Stimulated activated CD8-positive, alpha-beta memory T cell treated with anti-CD3 and anti-CD28 coated beads, Interleukin-15, amount 100 ng/mL, for 1 hour (primary cell): ENCODE data around the gene CFAP251.
"Not testable (repeated sequence)": the region's sequence is repeated elsewhere in the genome, so short reads cannot be mapped to it uniquely, and the experiment has no call there.

Experiments used
- DNase-seq: peaks from one replicate; pipeline ENCODE4 v3.0.0-alpha.2; 2020; ENCODE audit warnings: low read depth

Gene CFAP251

GRCh38 chr12:122028165-122028904, 109.9 kb downstream of the CFAP251 start:
- no peak for DNase-seq

DNA sequence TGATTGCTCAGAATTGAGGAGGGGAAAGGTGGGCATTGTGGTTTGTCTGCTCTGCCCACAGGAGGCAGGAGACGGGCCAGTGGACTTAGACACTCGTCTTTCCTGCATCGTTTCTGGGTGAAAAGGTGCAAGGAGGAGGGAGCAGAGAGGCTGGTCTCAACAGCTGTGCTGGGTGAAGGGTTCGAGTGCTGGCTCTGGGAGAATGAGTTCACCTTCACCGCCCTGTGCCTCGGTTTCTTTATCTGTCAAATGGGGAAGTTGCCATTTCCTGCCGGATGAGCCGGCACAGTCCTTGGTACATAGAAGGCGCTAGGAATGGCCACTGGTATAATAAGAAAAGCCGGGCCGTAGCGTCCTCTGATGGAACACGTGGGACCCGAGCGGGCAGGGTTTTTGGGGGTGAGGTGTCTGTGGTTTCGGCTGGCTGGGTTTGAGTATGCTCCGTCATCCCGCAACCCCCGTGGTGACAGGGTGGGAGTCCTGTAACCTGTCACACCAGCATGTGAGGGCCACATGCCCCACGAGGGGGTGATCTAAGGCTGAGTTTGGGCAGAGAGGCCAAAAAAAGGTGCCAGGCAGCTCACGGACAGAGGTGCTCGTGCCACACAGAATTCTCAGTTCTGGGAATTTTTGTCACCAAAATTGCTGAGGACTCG, 110.6 kb downstream of the CFAP251 start:
- no peak for DNase-seq

GRCh38 chr12:122029620-122030423, 111.4 kb downstream of the CFAP251 start:
- DNase-seq, result no peak

DNA sequence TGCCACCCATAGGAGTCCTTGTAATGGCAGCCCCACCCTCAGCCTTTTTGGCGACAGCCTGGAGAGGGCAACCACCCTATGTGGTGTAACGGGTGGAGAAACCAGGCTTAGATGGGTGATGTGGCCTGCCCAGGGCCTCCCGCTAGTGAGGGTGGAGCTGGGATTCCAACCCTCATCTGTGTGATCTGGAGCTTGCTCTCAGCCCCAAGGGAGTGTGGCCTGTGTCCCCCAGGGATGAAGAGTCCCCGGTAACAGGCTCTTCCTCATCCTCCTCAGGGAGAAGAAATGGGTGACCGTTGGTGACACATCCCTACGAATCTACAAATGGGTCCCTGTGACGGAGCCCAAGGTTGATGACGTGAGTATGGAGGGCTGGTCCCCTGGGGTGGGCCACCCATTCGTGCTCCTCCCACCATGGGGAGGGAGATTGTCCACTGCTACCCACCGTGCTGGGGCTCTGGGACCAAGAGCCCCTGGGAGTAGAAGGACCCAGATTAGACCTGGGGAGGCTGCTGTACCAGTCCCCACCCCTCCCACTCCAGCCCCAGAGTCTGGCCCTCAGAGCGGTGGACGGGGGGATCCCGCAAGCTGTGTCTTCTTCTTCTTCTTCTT, 112.1 kb downstream of the CFAP251 start:
- no peak for DNase-seq

DNA sequence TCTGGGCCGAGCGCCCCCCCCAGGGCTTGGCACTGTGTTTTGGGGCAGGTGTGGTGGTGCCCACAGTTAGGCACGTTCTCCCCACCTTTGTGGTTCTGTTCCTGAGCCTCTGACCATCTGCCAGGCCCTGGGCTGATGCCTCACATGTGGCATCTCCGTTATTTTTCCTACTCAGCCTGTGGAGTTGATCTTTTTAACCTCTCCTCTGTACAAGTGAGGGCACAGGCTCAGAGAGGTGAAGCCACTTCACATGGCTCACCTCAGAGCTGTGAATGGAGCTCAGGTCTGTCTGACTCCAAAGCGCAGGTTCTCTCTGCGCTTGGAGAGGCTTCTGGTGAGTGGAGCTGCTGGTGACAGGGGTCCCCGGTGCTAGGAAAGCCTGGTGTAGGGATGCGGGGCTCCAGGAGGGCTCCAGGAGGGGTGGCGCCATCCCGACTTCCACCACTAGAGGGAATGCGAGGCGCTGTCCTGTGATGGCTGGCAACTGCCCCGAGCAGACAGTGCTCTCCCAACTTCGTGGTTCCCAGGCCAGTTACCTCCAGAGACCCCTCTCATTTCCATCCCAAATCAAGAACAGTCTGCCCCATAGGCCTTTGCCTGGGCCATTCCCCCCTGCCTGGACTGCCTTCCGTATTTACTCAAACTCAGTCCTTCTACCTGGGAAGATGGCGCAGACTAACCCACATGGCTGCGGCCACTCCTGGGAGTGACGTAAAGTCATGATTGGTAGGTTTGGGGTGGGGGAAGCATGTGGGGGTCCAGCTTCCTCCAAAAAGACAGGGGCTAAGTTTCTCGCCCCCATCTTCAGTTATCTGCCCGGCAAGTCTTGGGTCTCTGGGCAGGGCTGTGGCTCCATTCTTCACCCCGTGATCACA, 113.2 kb downstream of the CFAP251 start:
- peak; percentile 21 for DNase-seq

GRCh38 chr12:122032580-122032979, 114.2 kb downstream of the CFAP251 start:
- no peak for DNase-seq

DNA sequence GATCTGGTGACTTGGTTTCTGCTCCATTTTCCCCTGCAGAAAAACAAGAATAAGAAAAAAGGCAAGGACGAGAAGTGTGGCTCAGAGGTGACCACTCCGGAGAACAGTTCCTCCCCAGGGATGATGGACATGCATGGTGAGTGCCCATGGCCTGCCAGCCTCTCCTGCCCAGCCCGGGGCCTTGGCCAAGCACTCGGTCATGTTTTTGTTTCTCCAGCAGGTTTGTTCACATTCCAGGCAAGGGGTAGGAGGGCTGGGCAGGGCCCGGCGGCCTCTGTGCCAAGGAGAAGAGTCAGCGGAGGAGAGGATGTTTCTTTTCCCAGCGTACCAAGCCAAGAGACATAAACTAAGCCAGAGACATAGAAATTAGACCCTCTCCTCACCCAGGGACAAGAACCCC, 116.9 kb downstream of the CFAP251 start:
- no peak for DNase-seq

DNA sequence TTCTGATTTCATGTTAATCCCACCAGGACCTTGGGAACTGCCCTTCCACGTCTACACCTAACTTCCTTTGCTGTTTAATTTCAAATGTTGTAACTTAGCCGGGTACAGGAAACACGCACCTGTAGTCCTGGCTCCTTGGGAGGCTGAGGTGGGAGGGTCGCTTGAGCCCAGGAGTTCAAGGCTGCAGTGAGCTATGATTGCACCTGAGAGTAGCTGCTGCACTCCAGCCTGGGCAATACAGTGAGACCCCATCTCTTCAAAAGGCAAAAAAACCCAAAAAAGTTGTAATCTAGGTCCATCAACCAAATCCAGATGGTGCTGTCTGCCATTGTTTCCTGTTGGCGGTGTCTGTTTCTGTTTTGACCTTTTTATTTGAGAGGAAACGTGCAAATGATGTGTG, 117.8 kb downstream of the CFAP251 start:
- DNase-seq, result no peak

GRCh38 chr12:122040579-122041386, 122.4 kb downstream of the CFAP251 start:
- DNase-seq, result no peak

- DNase-seq, result not testable (repeated sequence)
Measured at GRCh38 chr12:122041458-122041857, 123.1 kb downstream of the CFAP251 start.

GRCh38 chr12:122042910-122043309, 124.5 kb downstream of the CFAP251 start:
- DNase-seq, result no peak

DNA sequence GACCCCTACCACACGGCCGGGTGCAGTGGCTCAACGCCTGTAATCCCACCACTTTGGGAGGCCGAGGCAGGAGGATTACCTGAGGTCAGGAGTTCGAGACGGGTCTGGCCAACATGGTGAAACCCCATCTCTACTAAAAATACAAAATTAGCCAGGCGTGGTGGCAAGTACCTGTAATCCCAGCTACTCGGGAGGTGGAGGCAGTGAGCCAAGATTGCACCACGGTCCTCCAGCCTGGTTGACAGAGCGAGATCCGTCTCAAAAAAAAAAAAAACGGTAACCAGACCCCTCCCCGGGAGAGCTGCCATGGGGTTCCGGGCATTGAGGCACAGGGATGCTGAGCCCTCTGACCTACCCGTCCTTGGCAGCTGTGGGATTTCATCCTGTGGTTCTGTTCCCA, 125.1 kb downstream of the CFAP251 start:
- DNase-seq, result no peak

GRCh38 chr12:122045262-122045661, 126.9 kb downstream of the CFAP251 start:
- DNase-seq, result no peak

DNA sequence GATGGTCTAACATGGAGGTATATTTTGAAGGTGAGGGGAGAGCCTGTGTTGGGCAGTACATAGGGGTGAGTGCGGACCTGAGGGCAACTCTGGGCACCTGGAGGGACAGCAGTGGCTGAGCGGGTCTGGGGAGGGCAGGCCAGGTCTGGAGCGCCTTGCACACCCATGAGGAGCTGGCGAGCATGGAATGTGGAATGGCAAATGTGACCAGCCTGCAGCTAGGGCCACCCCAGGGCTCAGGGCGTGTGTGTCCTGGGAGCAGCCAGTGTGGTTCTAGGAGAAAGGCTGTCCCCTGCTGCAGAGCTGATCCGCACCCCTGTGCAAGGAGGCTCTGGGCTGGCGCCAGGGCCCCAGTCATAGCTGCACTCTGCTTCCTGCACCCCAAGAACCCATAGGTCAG, 127.8 kb downstream of the CFAP251 start:
- DNase-seq, result no peak

DNA sequence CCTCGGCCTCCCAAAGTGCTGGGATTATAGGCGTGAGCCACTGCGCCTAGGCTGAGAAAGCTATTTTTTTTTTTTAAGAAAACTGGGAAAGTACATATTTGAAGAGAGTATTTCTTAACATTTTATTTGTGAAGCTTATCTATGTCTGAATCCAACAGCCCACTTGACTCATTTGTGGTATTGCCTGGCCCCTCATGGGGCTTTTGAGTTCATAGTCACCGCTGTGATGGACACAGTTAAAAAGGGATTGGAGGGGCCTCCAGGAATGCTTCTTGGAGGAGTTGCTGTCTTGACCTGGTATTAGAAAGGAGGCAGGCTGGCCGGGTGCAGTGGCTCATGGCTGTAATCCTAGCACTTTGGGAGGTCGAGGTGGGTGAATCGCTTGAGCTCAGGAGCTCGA, 129.8 kb downstream of the CFAP251 start:
- DNase-seq, result no peak

DNA sequence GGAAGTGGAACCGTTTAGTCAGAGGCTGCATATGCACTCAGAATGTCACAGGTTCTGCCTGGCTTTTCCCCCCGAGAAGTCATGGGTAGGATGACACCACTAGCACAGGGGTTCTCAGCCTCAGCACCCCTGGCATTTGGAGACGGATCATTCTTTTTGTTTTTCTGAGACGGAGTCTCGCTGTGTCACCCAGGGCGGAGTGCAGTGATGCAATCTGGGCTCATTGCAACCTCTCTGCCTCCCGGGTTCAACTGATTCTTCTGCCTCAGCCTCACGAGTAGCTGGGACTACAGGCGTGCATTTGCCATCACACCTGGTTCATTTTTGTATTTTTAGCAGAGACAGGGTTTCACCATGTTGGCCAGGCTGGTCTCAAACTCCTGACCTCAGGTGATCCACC, 131.4 kb downstream of the CFAP251 start:
- DNase-seq, result no peak

GRCh38 chr12:122050706-122051105, 132.3 kb downstream of the CFAP251 start:
- no peak for DNase-seq

- DNase-seq, result no peak
Measured at GRCh38 chr12:122051231-122051876, 133.0 kb downstream of the CFAP251 start.

DNA sequence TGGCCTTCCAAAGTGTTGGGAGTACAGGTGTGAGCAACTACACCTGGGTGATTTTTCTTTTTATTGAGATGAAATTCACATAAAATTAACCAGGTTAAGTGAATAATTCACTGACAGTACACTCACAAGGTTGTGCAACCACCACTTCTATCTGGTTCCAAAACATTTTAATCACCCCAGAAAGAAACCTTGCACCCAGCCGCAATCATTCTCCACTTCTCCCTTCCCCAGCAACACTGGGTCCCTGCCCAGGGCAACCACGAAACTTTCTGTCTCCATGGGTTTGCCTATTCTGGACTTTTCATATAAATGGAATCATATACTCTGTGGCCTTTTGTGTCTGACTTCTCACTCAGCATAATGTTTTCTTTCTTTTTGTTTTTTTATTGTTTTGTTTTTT, 133.9 kb downstream of the CFAP251 start:
- DNase-seq, result no peak
